ENCODE measurements around the gene BST1. TPM values are rescaled to one million over a fixed set of nuclear protein-coding genes. Genes with fewer than 3 reads are reported as not detected.

The BST1 gene
- polyA plus RNA-seq, 3 donors = 140 to 297 (median 266) TPM

GRCh38 chr4:15716115-15716514 is 13.2 kb downstream of the BST1 start:
- Histone ChIP-seq H3K4me3 (replicated peaks in 1 of 3; ENCODE audit: low read depth in 2 of 3, low read length in 3 of 3) (no peak overlapping the region), H3K9me3 (replicated peaks in 1 of 2; ENCODE audit: control insufficient read depth in 1 of 2, insufficient read depth in 1 of 2, low read length in 2 of 2) (no peaks in the 10 kb centered on the region), H3K9ac (ENCODE audit: insufficient read depth, low read length, poor library complexity, severe bottlenecking) (no peak overlapping the region), H3K27me3 (ENCODE audit: control insufficient read depth in 2 of 2, insufficient read depth in 2 of 2, low read length in 2 of 2) (no peaks in the 10 kb centered on the region), H3K27ac (ENCODE audit: low read depth in 1 of 2, low read length in 2 of 2) (peak overlapping the region in 1 of 2 donors; percentile 53), H3K4me2 (replicated peaks; ENCODE audit: extremely low read depth, low read length, poor library complexity, severe bottlenecking) (no peak overlapping the region), H2AFZ (ENCODE audit: insufficient read depth, low read depth, low read length, poor library complexity, severe bottlenecking) (no peak overlapping the region), H3K79me2 (ENCODE audit: insufficient read depth, low read length) (peaks cover 85% of the 10 kb centered on the region), H3K36me3 (replicated peaks in 1 of 2; ENCODE audit: control insufficient read depth in 1 of 2, insufficient read depth in 2 of 2, low read length in 2 of 2) (peaks cover 91 to 98% of the 10 kb centered on the region in 2 donors), H3K4me1 (ENCODE audit: control insufficient read depth in 1 of 2, insufficient read depth in 2 of 2, low read length in 2 of 2) (peaks cover 28 to 30% of the 10 kb centered on the region in 2 donors), H4K20me1 (ENCODE audit: insufficient read depth, low read length) (peaks cover 30% of the 10 kb centered on the region)
- Mint-ChIP-seq H3K9me3 (peaks cover 0 to 2% (median 0%) of the 10 kb centered on the region in 7 donors), H3K4me1 (peaks cover 33% of the 10 kb centered on the region), H3K4me3 (no peak overlapping the region), H3K36me3 (peaks cover 81 to 98% of the 10 kb centered on the region in 2 donors), H3K27me3 (ENCODE audit: low read depth in 3 of 3) (peaks cover 0 to 2% (median 0%) of the 10 kb centered on the region in 3 donors), H3K27ac (peak overlapping the region in 4 of 7 donors; percentile 10 to 79 (median 49))
- TF ChIP-seq CTCF (IDR thresholded peaks at IDR 0.05) = no peak
- WGBS (ENCODE audit: insufficient coverage) = 100% methylated on average over 1 of the region's 3 CpGs
- intact Hi-C loops (cut with micrococcal nuclease) = no loop called here
- DNase-seq = no peak

GRCh38 chr4:15717086-15717485 is 14.2 kb downstream of the BST1 start:
- Histone ChIP-seq H3K27me3 (ENCODE audit: control insufficient read depth in 2 of 2, insufficient read depth in 2 of 2, low read length in 2 of 2) (no peaks in the 10 kb centered on the region), H2AFZ (ENCODE audit: insufficient read depth, low read depth, low read length, poor library complexity, severe bottlenecking) (no peak overlapping the region), H3K79me2 (ENCODE audit: insufficient read depth, low read length) (peaks cover 85% of the 10 kb centered on the region), H3K4me1 (ENCODE audit: control insufficient read depth in 1 of 2, insufficient read depth in 2 of 2, low read length in 2 of 2) (peaks cover 29 to 31% of the 10 kb centered on the region in 2 donors), H4K20me1 (ENCODE audit: insufficient read depth, low read length) (peaks cover 31% of the 10 kb centered on the region), H3K4me2 (replicated peaks; ENCODE audit: extremely low read depth, low read length, poor library complexity, severe bottlenecking) (no peak overlapping the region), H3K36me3 (replicated peaks in 1 of 2; ENCODE audit: control insufficient read depth in 1 of 2, insufficient read depth in 2 of 2, low read length in 2 of 2) (peaks cover 90 to 98% of the 10 kb centered on the region in 2 donors), H3K9ac (ENCODE audit: insufficient read depth, low read length, poor library complexity, severe bottlenecking) (no peak overlapping the region), H3K27ac (ENCODE audit: low read depth in 1 of 2, low read length in 2 of 2) (peak overlapping the region in 1 of 2 donors; percentile 79), H3K9me3 (replicated peaks in 1 of 2; ENCODE audit: control insufficient read depth in 1 of 2, insufficient read depth in 1 of 2, low read length in 2 of 2) (no peaks in the 10 kb centered on the region), H3K4me3 (replicated peaks in 1 of 3; ENCODE audit: low read depth in 2 of 3, low read length in 3 of 3) (no peak overlapping the region)
- no peak for TF ChIP-seq CTCF (IDR thresholded peaks at IDR 0.05)
- intact Hi-C loops (cut with micrococcal nuclease) = no loop called here
- H3K9me3 Mint-ChIP-seq = peaks cover 0 to 2% (median 0%) of the 10 kb centered on the region in 7 donors
- H3K36me3 Mint-ChIP-seq = peaks cover 79 to 98% of the 10 kb centered on the region in 2 donors
- H3K27me3 Mint-ChIP-seq (ENCODE audit: low read depth in 3 of 3) = peaks cover 0 to 2% (median 0%) of the 10 kb centered on the region in 3 donors
- peaks cover 34% of the 10 kb centered on the region for H3K4me1 Mint-ChIP-seq
- H3K27ac Mint-ChIP-seq = peak overlapping the region in 2 of 7 donors; percentile 28 to 64
- 100% methylated on average over 1 of the region's 6 CpGs for WGBS (ENCODE audit: insufficient coverage)
- no peak overlapping the region for H3K4me3 Mint-ChIP-seq
- no peak for DNase-seq
